ENCODE data around the gene BACH2. TPM values are rescaled to one million over a fixed set of nuclear protein-coding genes. Genes with fewer than 3 reads are reported as not detected.

The BACH2 gene
- total and polyA plus RNA-seq, 7 donors = 0.12 to 16.9 (median 5.9) TPM

GRCh38 chr6:90298459-90299053 is 1.9 kb upstream of the BACH2 start:
- no peak for TF ChIP-seq CTCF (IDR thresholded peaks at IDR 0.05)
- WGBS, 3 donors = 81 to 88% (median 82%) methylated on average over 7 of the region's 7 CpGs
- ATAC-seq (no peak), DNase-seq (no peak)
- H3K9me3 ChIP-seq = no peaks in the 10 kb centered on the region
- H3K4me3 ChIP-seq = no peak overlapping the region
- peaks cover 0 to 3% (median 0%) of the 10 kb centered on the region in 3 donors for H3K27me3 ChIP-seq (ENCODE audit: insufficient read depth in 3 of 3, low read length in 2 of 3)
- intact Hi-C loops (cut with DNase I) = loop anchor here (5.0 to 10.0 kb wide), 6 partner anchors 76 to 326 kb away; no protein-coding TSS in a partner anchor
- H3K36me3 ChIP-seq (ENCODE audit: insufficient read depth in 1 of 2, low read depth in 1 of 2) = no peaks in the 10 kb centered on the region
- H3K27ac ChIP-seq = peak overlapping the region; percentile 95
- no peaks in the 10 kb centered on the region for H3K4me1 ChIP-seq

GRCh38 chr6:90297867-90298381 is 1.3 kb upstream of the BACH2 start:
- Histone ChIP-seq H3K4me1 (peaks cover 5% of the 10 kb centered on the region), H3K4me3 (no peak overlapping the region), H3K27ac (peak overlapping the region; percentile 95), H3K9me3 (no peaks in the 10 kb centered on the region), H3K36me3 (ENCODE audit: insufficient read depth in 1 of 2, low read depth in 1 of 2) (no peaks in the 10 kb centered on the region), H3K27me3 (ENCODE audit: insufficient read depth in 3 of 3, low read length in 2 of 3) (no peaks in the 10 kb centered on the region)
- ATAC-seq = no peak
- no peak for DNase-seq
- intact Hi-C loops (cut with DNase I) = loop anchor here (5.0 to 10.0 kb wide), 6 partner anchors 76 to 326 kb away; no protein-coding TSS in a partner anchor
- TF ChIP-seq CTCF (IDR thresholded peaks at IDR 0.05) = no peak
- 69 to 78% (median 71%) methylated on average over 9 of the region's 9 CpGs for WGBS, 3 donors

DNA sequence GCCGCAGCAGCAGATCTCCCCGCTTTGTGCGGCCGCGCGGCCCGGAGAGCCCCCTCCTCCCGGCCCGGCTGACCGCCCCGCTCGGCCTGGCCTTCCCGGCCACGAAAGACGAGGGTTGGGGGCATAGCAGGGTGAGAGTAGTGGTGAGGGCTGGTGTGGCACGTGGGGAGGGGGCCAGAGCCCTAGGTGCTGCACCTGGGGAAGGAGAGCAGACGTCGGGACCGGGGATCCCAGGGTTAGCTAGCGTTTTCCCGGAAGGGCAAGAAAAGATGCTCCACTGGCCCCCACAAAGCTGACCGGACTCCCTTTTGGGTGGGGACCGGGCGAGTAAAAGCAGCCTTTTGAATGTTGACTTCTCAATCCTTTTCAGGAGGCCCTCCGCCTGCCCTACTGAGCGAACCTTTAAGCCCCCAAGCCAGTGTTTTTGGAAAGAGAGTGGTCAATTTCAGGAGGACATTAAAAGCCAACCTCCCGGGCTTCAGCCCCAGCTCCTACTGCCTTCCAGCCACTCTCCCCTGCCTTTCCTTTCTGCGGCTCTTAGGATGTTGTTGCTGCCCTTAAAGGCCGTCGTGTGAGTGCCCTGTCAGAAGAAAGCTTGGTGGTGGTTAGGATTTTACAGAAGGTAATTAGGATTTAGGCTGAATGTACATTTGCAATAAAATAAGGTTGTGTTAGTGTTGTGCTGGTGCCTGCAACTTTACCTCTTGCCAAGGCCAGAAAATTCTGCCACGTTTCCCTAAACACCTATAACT is 648 bp upstream of the BACH2 start:
- no peaks in the 10 kb centered on the region for H3K27me3 ChIP-seq (ENCODE audit: insufficient read depth in 3 of 3, low read length in 2 of 3)

GRCh38 chr6:90295854-90296340 is 746 bp downstream of the BACH2 start:
- Histone ChIP-seq H3K27me3 (ENCODE audit: insufficient read depth in 3 of 3, low read length in 2 of 3) (no peaks in the 10 kb centered on the region), H3K36me3 (ENCODE audit: insufficient read depth in 1 of 2, low read depth in 1 of 2) (no peaks in the 10 kb centered on the region), H3K9me3 (no peaks in the 10 kb centered on the region), H3K4me3 (peak overlapping the region; percentile 85), H3K27ac (peak overlapping the region; percentile 95), H3K4me1 (peaks cover 19% of the 10 kb centered on the region)
- peak; percentile 71 to 88 for DNase-seq
- intact Hi-C loops (cut with DNase I) = loop anchor here (2.0 to 10.0 kb wide), 7 partner anchors 74 to 324 kb away; no protein-coding TSS in a partner anchor
- ATAC-seq = peak; percentile 85 to 88 (median 85)
- 0% methylated on average over 42 to 57 of the region's 57 CpGs for WGBS, 3 donors
- TF ChIP-seq CTCF (IDR thresholded peaks at IDR 0.05) = peak; percentile 5

More for the DNA sequence above, 648 bp upstream of the BACH2 start:
- Histone ChIP-seq H3K4me1 (peaks cover 6% of the 10 kb centered on the region), H3K9me3 (no peaks in the 10 kb centered on the region), H3K27ac (peak overlapping the region; percentile 95), H3K4me3 (peak overlapping the region; percentile 85), H3K36me3 (ENCODE audit: insufficient read depth in 1 of 2, low read depth in 1 of 2) (no peaks in the 10 kb centered on the region)
- intact Hi-C loops (cut with DNase I) = loop anchor here (5.0 to 10.0 kb wide), 6 partner anchors 75 to 325 kb away; no protein-coding TSS in a partner anchor
- DNase-seq (no peak), ATAC-seq (peak in 1 of 4 donors; percentile 22)
- no peak for TF ChIP-seq CTCF (IDR thresholded peaks at IDR 0.05)
- 22 to 28% (median 27%) methylated on average over 19 to 31 of the region's 31 CpGs for WGBS, 3 donors
